HL-60/S4 treated with phorbol 12-myristate 13-acetate at 8.2 ng/mL for 4 days and 3 days (cell line): ENCODE results near the gene MPV17L2.

Experiments
- in situ Hi-C: fragments of 300-500 bp; cut with MboI; formaldehyde crosslinking; loops from 2 replicates; pipeline ENCODE4 v1.15.0; 2022; ENCODE audit warnings: low sequenced_read_pairs

Gene MPV17L2

DNA sequence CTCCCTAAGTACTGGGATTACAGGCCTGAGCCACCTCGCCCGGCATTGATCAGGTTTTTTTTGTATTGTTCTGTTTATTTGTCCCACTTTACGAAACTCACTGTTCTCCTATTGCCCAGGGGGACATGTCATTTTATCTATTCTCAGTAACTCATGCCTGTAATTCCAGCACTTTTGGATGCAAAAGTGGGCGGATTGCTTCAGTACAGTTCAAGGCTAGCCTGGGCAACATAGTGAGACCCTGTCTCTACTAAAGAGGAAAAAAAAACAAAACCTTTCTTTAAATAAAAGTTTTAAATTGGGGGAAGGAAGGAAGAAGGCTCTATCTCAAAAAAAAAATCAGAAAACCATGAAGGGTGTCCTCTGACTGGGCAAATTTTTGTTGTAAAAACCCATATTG is 2.7 kb upstream of the MPV17L2 start:
- in situ Hi-C loops: no loop called here

- in situ Hi-C loops: no loop called here
Measured at GRCh38 chr19:18191640-18192062, 1.4 kb upstream of the MPV17L2 start.

DNA sequence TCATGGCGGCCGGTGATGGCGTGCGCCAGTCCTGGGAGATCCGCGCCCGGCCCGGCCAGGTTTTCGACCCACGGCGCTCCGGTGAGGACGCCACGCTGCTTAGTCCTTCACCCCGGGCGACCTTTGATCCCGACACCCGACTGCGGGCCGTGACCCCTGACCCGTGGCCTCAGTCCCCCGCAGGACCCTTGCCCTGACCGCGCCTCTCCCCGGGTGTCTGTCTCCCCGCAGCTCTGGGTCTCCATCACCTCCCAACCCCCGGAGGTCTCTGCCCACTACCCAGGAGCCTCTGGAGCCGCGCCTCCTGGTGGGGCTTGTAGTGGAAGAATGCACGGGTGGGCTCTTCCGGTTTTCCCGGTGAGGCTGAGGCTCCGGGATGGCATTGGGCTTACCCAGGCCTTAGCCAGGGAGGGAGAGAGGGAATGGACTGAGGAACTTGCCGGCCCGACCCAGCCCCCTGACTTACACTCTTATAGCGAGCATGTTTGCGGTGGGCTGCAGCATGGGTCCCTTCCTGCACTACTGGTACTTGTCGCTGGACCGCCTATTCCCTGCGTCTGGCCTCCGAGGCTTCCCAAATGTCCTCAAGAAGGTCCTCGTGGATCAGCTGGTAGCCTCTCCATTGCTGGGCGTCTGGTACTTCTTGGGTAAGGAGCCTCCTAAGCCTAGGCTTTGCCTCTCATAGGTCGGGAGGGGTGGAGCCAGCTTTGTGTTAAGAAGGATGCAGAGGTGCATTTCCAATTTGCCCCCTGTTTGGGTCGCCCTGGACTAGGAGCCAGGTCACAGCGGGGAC is 566 bp downstream of the MPV17L2 start:
- in situ Hi-C loops: no loop called here

DNA sequence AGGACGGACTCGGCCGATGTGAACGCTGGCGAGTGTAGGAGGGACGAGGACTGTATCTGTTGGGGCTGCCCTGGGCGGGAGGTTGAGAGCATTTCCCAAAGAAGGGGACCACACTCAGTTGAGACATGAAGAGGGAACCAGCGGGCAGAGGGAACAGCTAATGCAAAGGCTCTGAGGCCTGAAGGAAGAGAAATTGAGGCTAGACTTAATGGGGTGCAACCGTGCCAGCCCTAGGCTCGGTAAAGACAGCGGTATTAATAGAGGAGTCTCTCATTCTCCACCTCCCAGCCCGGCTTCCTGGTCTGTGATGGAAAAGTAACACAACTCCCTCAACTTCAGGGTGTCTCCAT is 1.1 kb downstream of the MPV17L2 start:
- in situ Hi-C loops: no loop called here

GRCh38 chr19:18194554-18195238 is 1.7 kb downstream of the MPV17L2 start:
- in situ Hi-C loops: no loop called here

DNA sequence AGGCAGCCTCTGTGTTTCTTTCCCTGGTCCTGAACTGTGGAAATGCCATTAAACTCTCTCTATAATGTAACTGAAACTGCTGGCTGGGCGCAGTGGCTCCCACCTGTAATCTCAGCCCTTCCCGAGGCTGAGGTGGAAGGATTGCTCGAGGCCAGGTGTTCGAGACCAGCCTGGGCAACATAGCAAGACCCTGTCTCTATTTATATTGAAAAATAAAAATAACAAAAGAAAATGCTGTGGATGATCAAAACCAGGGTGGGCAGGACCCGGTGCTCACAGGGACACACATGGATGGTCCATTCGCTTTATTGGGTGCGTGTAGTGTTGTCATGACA is 3.5 kb downstream of the MPV17L2 start:
- in situ Hi-C loops: no loop called here

- in situ Hi-C loops: no loop called here
Measured at GRCh38 chr19:18197306-18197705, 4.3 kb downstream of the MPV17L2 start.

- in situ Hi-C loops: no loop called here
Measured at GRCh38 chr19:18197941-18198340, 4.9 kb downstream of the MPV17L2 start.

- in situ Hi-C loops: no loop called here
Measured at GRCh38 chr19:18198374-18198773, 5.4 kb downstream of the MPV17L2 start.

GRCh38 chr19:18202397-18202777 is 9.4 kb downstream of the MPV17L2 start:
- in situ Hi-C loops: loop anchor here (25.0 kb wide), 1 partner anchor 135 kb away; the partner anchor contains the start of gene PGPEP1

- in situ Hi-C loops: loop anchor here (25.0 kb wide), 1 partner anchor 134 kb away; the partner anchor contains the start of gene PGPEP1
Measured at GRCh38 chr19:18202778-18203407, 9.9 kb downstream of the MPV17L2 start.

DNA sequence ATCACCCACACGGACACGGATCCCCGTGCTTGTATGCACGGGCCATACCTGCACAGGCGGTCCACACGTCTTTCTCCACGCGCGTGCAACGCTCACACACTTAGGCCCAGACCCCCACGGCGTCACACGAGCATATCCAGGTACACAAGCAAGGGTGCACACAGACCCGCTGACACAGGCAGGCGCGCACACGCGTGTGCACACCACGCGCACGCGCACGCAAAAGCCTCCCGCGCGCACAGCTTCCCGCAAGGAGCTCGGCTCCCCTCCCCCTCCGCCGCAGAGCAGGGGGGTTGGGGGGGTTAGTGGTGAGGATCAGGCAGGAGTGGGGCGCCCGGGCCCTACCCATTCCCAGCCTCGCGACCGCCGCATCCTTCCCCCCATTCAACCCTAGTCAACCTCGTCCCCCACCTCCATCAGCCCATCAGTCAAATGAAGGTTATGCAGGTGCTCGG is 10.4 kb downstream of the MPV17L2 start:
- in situ Hi-C loops: loop anchor here (25.0 kb wide), 1 partner anchor 134 kb away; the partner anchor contains the start of gene PGPEP1

- in situ Hi-C loops: loop anchor here (25.0 kb wide), 1 partner anchor 133 kb away; the partner anchor contains the start of gene PGPEP1
Measured at GRCh38 chr19:18203863-18204393, 10.9 kb downstream of the MPV17L2 start, which contains the start of gene RAB3A. TSS of gene RAB3A (minus strand) at chr19:18204042. CDS start at chr19:18202740, 1,302 bp downstream.

GRCh38 chr19:18204394-18205199 is 11.6 kb downstream of the MPV17L2 start:
- in situ Hi-C loops: loop anchor here (25.0 kb wide), 1 partner anchor 133 kb away; the partner anchor contains the start of gene PGPEP1

- in situ Hi-C loops: loop anchor here (25.0 kb wide), 1 partner anchor 132 kb away; the partner anchor contains the start of gene PGPEP1
Measured at GRCh38 chr19:18205200-18205892, 12.3 kb downstream of the MPV17L2 start.

GRCh38 chr19:18206018-18206417 is 13.0 kb downstream of the MPV17L2 start:
- in situ Hi-C loops: loop anchor here (25.0 kb wide), 1 partner anchor 131 kb away; the partner anchor contains the start of gene PGPEP1

- in situ Hi-C loops: loop anchor here (25.0 kb wide), 1 partner anchor 129 kb away; the partner anchor contains the start of gene PGPEP1
Measured at GRCh38 chr19:18208098-18208951, 15.3 kb downstream of the MPV17L2 start.

- in situ Hi-C loops: loop anchor here (25.0 kb wide), 1 partner anchor 127 kb away; the partner anchor contains the start of gene PGPEP1
Measured at GRCh38 chr19:18209912-18210311, 16.9 kb downstream of the MPV17L2 start.
